Ishikawa (cell line): ENCODE results near the gene CDH13.

ENCODE experiments used
- CEBPB ChIP-seq: IDR thresholded peaks from 2 replicates; pipeline ENCODE4 v1.6.1; 2012
- CREB1 ChIP-seq: IDR thresholded peaks from 2 replicates; pipeline ENCODE4 v1.6.1; 2012; ENCODE audit warnings: low read depth
- EGR1 ChIP-seq: IDR thresholded peaks from 2 replicates; pipeline ENCODE4 v1.6.1; 2012
- EP300 ChIP-seq: IDR thresholded peaks from 2 replicates; pipeline ENCODE4 v1.6.1; 2012; ENCODE audit warnings: borderline replicate concordance
- FOXM1 ChIP-seq: IDR thresholded peaks from 2 replicates; pipeline ENCODE4 v1.6.1; 2012; ENCODE audit warnings: low read depth, borderline replicate concordance
- NFIC ChIP-seq: IDR thresholded peaks from 2 replicates; pipeline ENCODE4 v1.6.1; 2012
- RAD21 ChIP-seq: IDR thresholded peaks from 2 replicates; pipeline ENCODE4 v1.6.1; 2012; ENCODE audit warnings: low read depth
- TAF1 ChIP-seq: IDR thresholded peaks from 2 replicates; pipeline ENCODE4 v1.6.1; 2012; ENCODE audit warnings: low read depth, mild to moderate bottlenecking
- TCF12 ChIP-seq: IDR thresholded peaks from 2 replicates; pipeline ENCODE4 v1.6.1; 2012; ENCODE audit warnings: low read depth
- TEAD4 ChIP-seq: IDR thresholded peaks from 2 replicates; pipeline ENCODE4 v1.6.1; 2012
- YY1 ChIP-seq: IDR thresholded peaks from 2 replicates; pipeline ENCODE4 v1.6.1; 2012; ENCODE audit warnings: low read depth
- ZBTB7A ChIP-seq: IDR thresholded peaks from 2 replicates; pipeline ENCODE4 v1.6.1; 2012; ENCODE audit warnings: low read depth
- TF ChIP-seq, protein P1 (sequence below): IDR thresholded peaks from 2 replicates; pipeline ENCODE4 v1.6.1; 2012
- TF ChIP-seq, protein P2 (sequence below): IDR thresholded peaks from 2 replicates; pipeline ENCODE4 v1.6.1; 2012; ENCODE audit warnings: low read depth, mild to moderate bottlenecking
- TF ChIP-seq, protein P3 (sequence below): IDR thresholded peaks from 2 replicates; pipeline ENCODE4 v1.6.1; 2012

Gene CDH13

DNA sequence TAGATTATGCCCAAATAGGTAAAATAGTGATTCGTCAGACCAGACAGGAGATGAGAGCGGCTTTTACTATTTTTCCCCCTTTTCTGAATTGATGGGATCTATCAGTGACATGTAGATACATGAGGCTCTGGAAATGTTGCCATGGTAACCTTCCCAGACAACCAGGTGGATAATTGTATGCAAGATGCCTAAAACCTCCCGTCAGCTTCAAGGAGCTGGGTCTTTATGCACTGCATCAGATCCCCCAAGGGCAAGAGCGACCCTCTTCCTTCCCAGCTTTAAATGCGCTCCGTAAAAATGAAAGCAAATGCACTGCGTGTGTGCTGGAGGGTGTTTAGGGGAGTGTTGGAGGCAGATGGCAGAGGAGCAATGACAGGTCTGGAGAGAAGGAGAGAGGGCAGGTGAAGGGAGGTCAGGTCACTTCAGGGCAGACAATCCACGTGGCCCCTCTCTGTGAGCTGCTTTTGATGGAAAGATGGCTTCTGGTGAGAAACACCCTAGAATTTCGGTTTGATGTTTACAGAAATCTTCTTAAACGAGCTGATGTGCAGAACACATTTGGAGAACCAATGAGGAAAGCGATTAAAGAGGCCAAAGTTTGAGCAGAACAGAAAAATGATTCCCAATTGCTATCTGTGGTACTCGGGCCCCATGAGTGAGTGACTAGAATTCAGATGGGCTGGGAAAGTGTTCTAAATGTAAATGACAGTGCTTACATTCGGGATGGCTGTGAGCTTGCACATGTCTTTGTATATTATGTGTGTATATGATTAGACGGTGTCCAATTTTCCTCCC lies 719.3 kb downstream of the CDH13 start:
- TF ChIP-seq RAD21 (no peak), YY1 (no peak), FOXM1 (no peak), EGR1 (no peak), ZBTB7A (no peak)
- TF ChIP-seq, protein P1, sequence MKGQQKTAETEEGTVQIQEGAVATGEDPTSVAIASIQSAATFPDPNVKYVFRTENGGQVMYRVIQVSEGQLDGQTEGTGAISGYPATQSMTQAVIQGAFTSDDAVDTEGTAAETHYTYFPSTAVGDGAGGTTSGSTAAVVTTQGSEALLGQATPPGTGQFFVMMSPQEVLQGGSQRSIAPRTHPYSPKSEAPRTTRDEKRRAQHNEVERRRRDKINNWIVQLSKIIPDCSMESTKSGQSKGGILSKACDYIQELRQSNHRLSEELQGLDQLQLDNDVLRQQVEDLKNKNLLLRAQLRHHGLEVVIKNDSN: no peak
- TF ChIP-seq, protein P2, sequence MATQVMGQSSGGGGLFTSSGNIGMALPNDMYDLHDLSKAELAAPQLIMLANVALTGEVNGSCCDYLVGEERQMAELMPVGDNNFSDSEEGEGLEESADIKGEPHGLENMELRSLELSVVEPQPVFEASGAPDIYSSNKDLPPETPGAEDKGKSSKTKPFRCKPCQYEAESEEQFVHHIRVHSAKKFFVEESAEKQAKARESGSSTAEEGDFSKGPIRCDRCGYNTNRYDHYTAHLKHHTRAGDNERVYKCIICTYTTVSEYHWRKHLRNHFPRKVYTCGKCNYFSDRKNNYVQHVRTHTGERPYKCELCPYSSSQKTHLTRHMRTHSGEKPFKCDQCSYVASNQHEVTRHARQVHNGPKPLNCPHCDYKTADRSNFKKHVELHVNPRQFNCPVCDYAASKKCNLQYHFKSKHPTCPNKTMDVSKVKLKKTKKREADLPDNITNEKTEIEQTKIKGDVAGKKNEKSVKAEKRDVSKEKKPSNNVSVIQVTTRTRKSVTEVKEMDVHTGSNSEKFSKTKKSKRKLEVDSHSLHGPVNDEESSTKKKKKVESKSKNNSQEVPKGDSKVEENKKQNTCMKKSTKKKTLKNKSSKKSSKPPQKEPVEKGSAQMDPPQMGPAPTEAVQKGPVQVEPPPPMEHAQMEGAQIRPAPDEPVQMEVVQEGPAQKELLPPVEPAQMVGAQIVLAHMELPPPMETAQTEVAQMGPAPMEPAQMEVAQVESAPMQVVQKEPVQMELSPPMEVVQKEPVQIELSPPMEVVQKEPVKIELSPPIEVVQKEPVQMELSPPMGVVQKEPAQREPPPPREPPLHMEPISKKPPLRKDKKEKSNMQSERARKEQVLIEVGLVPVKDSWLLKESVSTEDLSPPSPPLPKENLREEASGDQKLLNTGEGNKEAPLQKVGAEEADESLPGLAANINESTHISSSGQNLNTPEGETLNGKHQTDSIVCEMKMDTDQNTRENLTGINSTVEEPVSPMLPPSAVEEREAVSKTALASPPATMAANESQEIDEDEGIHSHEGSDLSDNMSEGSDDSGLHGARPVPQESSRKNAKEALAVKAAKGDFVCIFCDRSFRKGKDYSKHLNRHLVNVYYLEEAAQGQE: no peak

DNA sequence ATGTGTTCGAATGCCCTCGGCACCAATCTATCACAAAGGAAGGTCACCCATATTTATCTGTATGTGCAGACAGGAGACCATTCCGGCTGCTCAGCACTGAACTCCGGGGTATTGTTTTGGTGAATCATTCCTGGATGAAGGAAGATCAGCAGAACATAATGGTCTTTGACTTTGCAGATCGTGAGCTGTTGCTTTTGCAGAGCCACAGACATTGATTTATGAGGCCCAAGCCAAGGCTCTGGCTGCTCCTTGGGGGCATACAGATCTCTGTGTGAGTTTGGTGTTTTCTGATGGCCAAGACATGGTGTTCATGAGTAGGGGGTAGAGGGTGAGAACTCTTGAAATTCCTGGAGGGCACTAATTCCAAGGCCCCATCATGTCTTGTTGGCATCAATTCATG lies 722.2 kb downstream of the CDH13 start:
- no peak for TF ChIP-seq CREB1
- no peak for TF ChIP-seq FOXM1
- no peak for TF ChIP-seq TCF12
- TF ChIP-seq ZBTB7A: no peak
- TF ChIP-seq RAD21: no peak
- TF ChIP-seq, protein P1: no peak
- TF ChIP-seq TAF1: no peak
- TF ChIP-seq YY1: no peak
- TF ChIP-seq CEBPB: no peak
- TF ChIP-seq, protein P2: no peak
- TF ChIP-seq NFIC: no peak
- no peak for TF ChIP-seq EGR1
- TF ChIP-seq EP300: no peak
- TF ChIP-seq, protein P3, sequence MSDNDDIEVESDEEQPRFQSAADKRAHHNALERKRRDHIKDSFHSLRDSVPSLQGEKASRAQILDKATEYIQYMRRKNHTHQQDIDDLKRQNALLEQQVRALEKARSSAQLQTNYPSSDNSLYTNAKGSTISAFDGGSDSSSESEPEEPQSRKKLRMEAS: no peak
- TF ChIP-seq TEAD4: no peak

DNA sequence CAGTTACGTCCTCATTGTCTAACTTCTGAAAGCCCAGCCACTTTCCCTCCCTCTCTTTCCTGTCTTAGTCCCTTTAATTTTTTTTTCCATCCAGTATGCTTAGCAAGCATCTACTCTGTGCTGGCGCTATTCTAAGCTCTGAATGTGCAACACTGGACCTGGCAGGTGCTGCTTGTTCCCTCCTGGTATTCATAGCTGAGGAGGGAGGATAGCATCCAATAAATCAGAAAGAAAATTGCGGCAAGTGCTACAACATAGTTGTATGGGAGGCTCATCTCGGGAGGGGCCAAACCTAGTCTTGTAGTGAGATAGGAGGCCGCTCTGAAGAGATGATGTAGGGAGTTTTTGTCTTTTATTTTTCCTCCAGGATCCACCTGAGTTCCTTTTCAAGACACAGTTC lies 723.7 kb downstream of the CDH13 start:
- TF ChIP-seq CREB1 (no peak), YY1 (no peak), FOXM1 (no peak), TEAD4 (no peak), EGR1 (no peak), EP300 (no peak), TCF12 (no peak), NFIC (no peak), CEBPB (no peak), RAD21 (no peak), TAF1 (no peak), ZBTB7A (no peak)
- TF ChIP-seq, protein P3: no peak
- TF ChIP-seq, protein P2: no peak
- TF ChIP-seq, protein P1: no peak

DNA sequence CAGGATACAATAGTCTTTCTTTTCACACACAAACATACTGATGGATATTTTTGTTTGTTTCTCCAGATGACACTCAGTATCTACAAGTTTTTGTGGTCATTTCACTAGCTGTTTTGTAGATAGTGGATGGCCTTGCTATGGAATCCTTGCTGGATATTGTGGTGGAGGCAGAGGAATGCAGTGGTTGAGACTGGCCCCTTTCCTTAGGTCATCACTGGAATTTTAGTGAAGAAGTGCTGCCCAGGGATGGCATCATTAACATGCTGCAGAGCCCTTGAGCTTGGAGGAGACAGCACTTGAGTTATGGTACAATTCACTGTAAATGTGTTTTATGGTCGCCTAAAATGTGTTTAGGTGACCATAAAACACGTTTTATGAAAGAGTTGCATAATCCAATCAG lies 725.1 kb downstream of the CDH13 start:
- TF ChIP-seq, protein P3: no peak
- TF ChIP-seq FOXM1: no peak
- no peak for TF ChIP-seq TCF12
- TF ChIP-seq, protein P1: no peak
- TF ChIP-seq, protein P2: no peak
- no peak for TF ChIP-seq TEAD4
- TF ChIP-seq RAD21: no peak
- no peak for TF ChIP-seq EGR1
- TF ChIP-seq CEBPB: no peak
- TF ChIP-seq YY1: no peak
- no peak for TF ChIP-seq EP300
- TF ChIP-seq ZBTB7A: no peak
- TF ChIP-seq TAF1: no peak
